Testis (tissue), 3 donors: ENCODE data around the gene MTRF1. TPM values are rescaled to one million over a fixed set of nuclear protein-coding genes. Genes with fewer than 3 reads are reported as not detected.
A peak's percentile ranks its signal among the peaks of the same experiment; 100 is the strongest.

Experiments used
- DNase-seq: peaks from one replicate; pipeline ENCODE4 v3.0.0-alpha.2; 2019
- H3K27ac ChIP-seq, 2 donors: fragments of 200-600 bp; sonication (generic); one replicate each; pipeline ENCODE4 v1.5.1; 2019
- H3K27me3 ChIP-seq: fragments of 200-600 bp; sonication (generic); one replicate; pipeline ENCODE4 v1.5.1; 2019
- H3K36me3 ChIP-seq: fragments of 200-600 bp; sonication (generic); one replicate; pipeline ENCODE4 v1.5.1; 2017; ENCODE audit warnings: low read depth; ENCODE audit errors: missing control alignments
- H3K4me1 ChIP-seq: fragments of 200-600 bp; sonication (generic); one replicate; pipeline ENCODE4 v1.5.1; 2019
- H3K4me3 ChIP-seq, 2 donors: fragments of 200-600 bp; sonication (generic); one replicate each; pipeline ENCODE4 v1.5.1; 2017 to 2019
- H3K9me3 ChIP-seq: fragments of 200-600 bp; sonication (generic); one replicate; pipeline ENCODE4 v1.5.1; 2017
- CTCF ChIP-seq, 3 experiments: fragments of 450-650 bp in 2 of 3; fragments of 200-600 bp in 1 of 3; sonication (generic) in 1 of 3; IDR thresholded peaks; one replicate each; pipeline ENCODE4 v1.5.1; 2016 to 2019; ENCODE audit warnings: antibody characterized with exemption in 3 of 3, mild to moderate bottlenecking in 2 of 3, moderate library complexity in 1 of 3
- POLR2A ChIP-seq: fragments of 450-650 bp; IDR thresholded peaks from one replicate; pipeline ENCODE4 v1.6.1; 2017; ENCODE audit warnings: antibody characterized with exemption, mild to moderate bottlenecking, moderate library complexity
- WGBS, 2 donors: methylation state at CpG; one replicate each; pipeline ENCODE4 v1.1.5; 2018; 5-methylcytosine and 5-hydroxymethylcytosine counted together
- intact Hi-C: fragments of 100-400 bp; cut with DNase I; formaldehyde crosslinking; loops from one replicate; pipeline ENCODE4 v1.15.1; 2023; ENCODE audit warnings: low total_unique reads
- polyA plus RNA-seq: library from polyadenylated mRNA; stranded (reverse); fragments of 350-450 nt; fragmentation: Illumina TruSeq; extraction: RNeasy Lipid Tissue Mini Kit (QIAGEN cat#74804); gene quantifications from one replicate; pipeline ENCODE4 v1.2.3, GENCODE V29; 2014; ENCODE audit warnings: low read depth, low replicate concordance; ENCODE audit not compliant: insufficient read depth
- total RNA-seq, 2 donors: library from RNA; depleted of rRNA; stranded (reverse); fragments of >200 nt; gene quantifications; one replicate each; pipeline ENCODE4 v1.2.3, GENCODE V29; 2016

MTRF1 gene
- total and polyA plus RNA-seq, 3 donors from 2014 or later: 20.3 to 32.8 (median 23.7) TPM

DNA sequence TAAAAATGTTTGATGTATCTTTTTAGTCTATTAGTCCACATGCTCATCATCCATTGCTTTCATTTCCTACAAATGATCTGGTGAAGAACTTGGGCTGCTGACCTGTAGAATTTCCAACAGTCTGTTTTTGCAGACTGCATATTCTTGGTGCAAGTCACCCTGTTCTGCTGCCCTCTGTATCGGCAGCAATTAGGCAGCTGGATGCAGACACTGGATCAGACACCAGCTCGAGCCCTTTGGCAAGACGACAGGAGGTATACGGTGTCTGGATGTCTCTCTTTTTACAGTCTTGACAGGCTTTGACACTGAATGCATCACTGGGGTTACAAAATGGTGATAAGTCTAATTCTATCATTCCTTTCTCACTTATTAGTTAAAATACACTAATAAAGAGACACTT lies 21.8 kb downstream of the MTRF1 start:
- WGBS, 2 donors: 91 to 92% methylated on average over 4 of the region's 4 CpGs
- intact Hi-C loops: no loop called here
- DNase-seq: no peak

DNA sequence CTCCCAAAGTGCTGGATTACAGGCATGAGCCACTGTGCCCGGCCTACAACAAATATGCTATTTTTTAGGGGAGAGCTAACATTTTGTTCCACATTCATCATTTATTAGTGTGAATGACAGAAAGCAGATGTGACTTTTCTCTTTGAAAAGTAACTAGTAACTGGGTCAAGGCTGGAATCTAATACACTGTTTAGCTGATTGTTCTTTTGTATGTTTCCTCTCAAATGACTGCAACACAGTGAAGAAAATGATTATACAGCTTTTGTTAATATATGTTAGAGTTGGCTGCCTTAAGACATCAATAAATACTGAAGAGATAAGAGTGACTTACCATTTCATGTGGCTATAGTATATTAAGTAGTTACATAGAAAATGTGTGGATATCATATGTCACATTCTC lies 27.0 kb downstream of the MTRF1 start:
- H3K36me3 ChIP-seq: no peaks in the 10 kb centered on the region
- DNase-seq: no peak
- 60 to 76% methylated on average over 1 of the region's 1 CpG for WGBS, 2 donors
- intact Hi-C loops: no loop called here
- peak overlapping the region; percentile 4 to 44 for H3K27ac ChIP-seq
- TF ChIP-seq CTCF (IDR thresholded peaks at IDR 0.05) (no peak), POLR2A (no peak)
- H3K4me1 ChIP-seq: peaks cover 3% of the 10 kb centered on the region
- no peaks in the 10 kb centered on the region for H3K9me3 ChIP-seq
- H3K27me3 ChIP-seq: no peaks in the 10 kb centered on the region
- H3K4me3 ChIP-seq: no peak overlapping the region

More for the DNA sequence above, 21.8 kb downstream of the MTRF1 start:
- H3K4me3 ChIP-seq: no peak overlapping the region
- TF ChIP-seq CTCF (IDR thresholded peaks at IDR 0.05): no peak
- TF ChIP-seq POLR2A: no peak
- no peaks in the 10 kb centered on the region for H3K36me3 ChIP-seq
- H3K27ac ChIP-seq: no peak overlapping the region
- peaks cover 2% of the 10 kb centered on the region for H3K4me1 ChIP-seq
- no peaks in the 10 kb centered on the region for H3K27me3 ChIP-seq
- H3K9me3 ChIP-seq: no peaks in the 10 kb centered on the region

GRCh38 chr13:41232578-41233480 lies 30.5 kb downstream of the MTRF1 start:
- no peak overlapping the region for H3K27ac ChIP-seq
- peaks cover 3% of the 10 kb centered on the region for H3K4me1 ChIP-seq
- intact Hi-C loops: no loop called here
- TF ChIP-seq POLR2A: no peak
- no peak for TF ChIP-seq CTCF (IDR thresholded peaks at IDR 0.05)
- H3K9me3 ChIP-seq: no peaks in the 10 kb centered on the region
- 88 to 90% methylated on average over 4 of the region's 4 CpGs for WGBS, 2 donors
- no peaks in the 10 kb centered on the region for H3K27me3 ChIP-seq
- no peaks in the 10 kb centered on the region for H3K36me3 ChIP-seq
- H3K4me3 ChIP-seq: no peak overlapping the region
- DNase-seq: no peak

- DNase-seq: peak; percentile 56
- peaks cover 3% of the 10 kb centered on the region for H3K4me1 ChIP-seq
- TF ChIP-seq CTCF (IDR thresholded peaks at IDR 0.05) (no peak), POLR2A (no peak)
- no peaks in the 10 kb centered on the region for H3K27me3 ChIP-seq
- no peak overlapping the region for H3K4me3 ChIP-seq
- WGBS, 2 donors: 82 to 86% methylated on average over 3 of the region's 3 CpGs
- no peaks in the 10 kb centered on the region for H3K36me3 ChIP-seq
- intact Hi-C loops: no loop called here
- H3K9me3 ChIP-seq: no peaks in the 10 kb centered on the region
- H3K27ac ChIP-seq: no peak overlapping the region
These were observed 31.6 kb downstream of the MTRF1 start for GRCh38 chr13:41231786-41232185.
